Measurements from ENCODE around the gene KIAA1755.

DNA sequence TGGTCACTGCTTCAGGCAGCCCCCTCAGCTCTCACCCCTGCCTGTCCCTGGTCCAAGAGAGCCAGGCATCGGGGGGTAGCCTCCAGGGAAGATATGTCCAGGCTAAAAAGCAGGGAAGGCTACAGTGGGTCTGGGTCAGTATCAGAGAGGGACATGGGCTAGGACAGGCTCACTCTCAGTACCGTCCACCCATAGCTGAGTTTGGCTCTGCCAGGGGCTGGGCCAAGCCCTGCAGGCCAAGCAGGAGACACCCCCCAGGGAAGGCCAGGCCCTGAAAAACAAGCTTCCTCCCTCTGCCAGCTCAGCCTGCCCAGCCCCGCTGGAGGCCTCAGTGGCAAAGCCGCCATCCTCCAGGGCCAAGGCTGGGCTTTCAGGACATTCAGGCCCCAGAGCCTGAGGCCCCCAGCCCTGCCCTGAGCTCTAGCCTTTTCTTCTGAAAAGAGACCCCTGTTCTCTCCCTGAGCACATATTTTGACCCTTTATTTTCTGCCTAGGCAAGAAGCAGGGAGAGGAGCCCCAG, 66.9 kb downstream of the KIAA1755 start:
- TF ChIP-seq, protein P1, sequence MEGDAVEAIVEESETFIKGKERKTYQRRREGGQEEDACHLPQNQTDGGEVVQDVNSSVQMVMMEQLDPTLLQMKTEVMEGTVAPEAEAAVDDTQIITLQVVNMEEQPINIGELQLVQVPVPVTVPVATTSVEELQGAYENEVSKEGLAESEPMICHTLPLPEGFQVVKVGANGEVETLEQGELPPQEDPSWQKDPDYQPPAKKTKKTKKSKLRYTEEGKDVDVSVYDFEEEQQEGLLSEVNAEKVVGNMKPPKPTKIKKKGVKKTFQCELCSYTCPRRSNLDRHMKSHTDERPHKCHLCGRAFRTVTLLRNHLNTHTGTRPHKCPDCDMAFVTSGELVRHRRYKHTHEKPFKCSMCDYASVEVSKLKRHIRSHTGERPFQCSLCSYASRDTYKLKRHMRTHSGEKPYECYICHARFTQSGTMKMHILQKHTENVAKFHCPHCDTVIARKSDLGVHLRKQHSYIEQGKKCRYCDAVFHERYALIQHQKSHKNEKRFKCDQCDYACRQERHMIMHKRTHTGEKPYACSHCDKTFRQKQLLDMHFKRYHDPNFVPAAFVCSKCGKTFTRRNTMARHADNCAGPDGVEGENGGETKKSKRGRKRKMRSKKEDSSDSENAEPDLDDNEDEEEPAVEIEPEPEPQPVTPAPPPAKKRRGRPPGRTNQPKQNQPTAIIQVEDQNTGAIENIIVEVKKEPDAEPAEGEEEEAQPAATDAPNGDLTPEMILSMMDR (IDR thresholded peaks at IDR 0.05; ENCODE audit: insufficient read depth, low read length, poor library complexity, severe bottlenecking) = no peak
- TF ChIP-seq EZH2phosphoT487 (conservative IDR thresholded peaks at IDR 0.05; ENCODE audit: low read length) = no peak

Measured in SU-DHL-6 (cell line).